Measurements from ENCODE around the gene CLEC4G. TPM values are rescaled to one million over a fixed set of nuclear protein-coding genes. Genes with fewer than 3 reads are reported as not detected.

The CLEC4G gene
- total RNA-seq, 1 experiment from 2014 or later: not detected

- POLR2A ChIA-PET (ENCODE audit: unreplicated experiment): no interaction called here
- Histone ChIP-seq H3K27me3 (ENCODE audit: insufficient read depth, low read depth) (peaks cover 13% of the 10 kb centered on the region; the same call in 1 of the 2 replicates), H3K4me2 (no peak overlapping the region), H3K4me1 (replicated peaks; ENCODE audit: insufficient read depth) (no peaks in the 10 kb centered on the region), H3K9me2 (ENCODE audit: insufficient read depth) (no peaks in the 10 kb centered on the region), H3K9me3 (ENCODE audit: insufficient read depth, low read depth) (no peaks in the 10 kb centered on the region), H3K4me3 (no peak overlapping the region), H3K36me3 (ENCODE audit: low read depth) (no peaks in the 10 kb centered on the region), H3K79me2 (ENCODE audit: low read depth) (no peaks in the 10 kb centered on the region), H3K27ac (no peak overlapping the region), H4K20me1 (ENCODE audit: insufficient read depth) (no peaks in the 10 kb centered on the region), H2AFZ (no peak overlapping the region), H3F3A (ENCODE audit: insufficient read depth, low read depth) (no peaks in the 10 kb centered on the region)
- intact Hi-C loops (cut with micrococcal nuclease; ENCODE audit: unreplicated experiment): no loop called here
- BruUV-seq (replicated peaks): no TSS peak
- no peak for DNase-seq
- TF ChIP-seq EZH2 (IDR thresholded peaks at IDR 0.05; ENCODE audit: low read depth) (no peak), CTCF (conservative IDR thresholded peaks at IDR 0.05) (no peak)
- CTCF ChIA-PET: no interaction called here
Measured at GRCh38 chr19:7706188-7706954, 25.5 kb downstream of the CLEC4G start.

GRCh38 chr19:7705387-7706187 lies 26.3 kb downstream of the CLEC4G start:
- no TSS peak for BruUV-seq (replicated peaks)
- H3K4me3 ChIP-seq: no peak overlapping the region
- H3K27ac ChIP-seq: no peak overlapping the region
- H3K79me2 ChIP-seq (ENCODE audit: low read depth): no peaks in the 10 kb centered on the region
- no peak overlapping the region for H2AFZ ChIP-seq
- H3K4me2 ChIP-seq: no peak overlapping the region
- H3K9me3 ChIP-seq (ENCODE audit: insufficient read depth, low read depth): no peaks in the 10 kb centered on the region
- no peak for DNase-seq
- no peaks in the 10 kb centered on the region for H3K9me2 ChIP-seq (ENCODE audit: insufficient read depth)
- H4K20me1 ChIP-seq (ENCODE audit: insufficient read depth): no peaks in the 10 kb centered on the region
- CTCF ChIA-PET: interaction anchor here (0.7 kb wide), 1 partner anchor 82 kb away, joined by 4 read pairs; no protein-coding TSS in a partner anchor
- H3K36me3 ChIP-seq (ENCODE audit: low read depth): no peaks in the 10 kb centered on the region
- intact Hi-C loops (cut with micrococcal nuclease; ENCODE audit: unreplicated experiment): no loop called here
- POLR2A ChIA-PET (ENCODE audit: unreplicated experiment): no interaction called here
- no peaks in the 10 kb centered on the region for H3K4me1 ChIP-seq (replicated peaks; ENCODE audit: insufficient read depth)
- peaks cover 13% of the 10 kb centered on the region; the same call in 1 of the 2 replicates for H3K27me3 ChIP-seq (ENCODE audit: insufficient read depth, low read depth)
- TF ChIP-seq CTCF (conservative IDR thresholded peaks at IDR 0.05) (no peak), EZH2 (IDR thresholded peaks at IDR 0.05; ENCODE audit: low read depth) (no peak)
- H3F3A ChIP-seq (ENCODE audit: insufficient read depth, low read depth): no peaks in the 10 kb centered on the region

- Histone ChIP-seq H3F3A (ENCODE audit: insufficient read depth, low read depth) (peaks cover 7% of the 10 kb centered on the region; the same call in 1 of the 2 replicates), H4K20me1 (ENCODE audit: insufficient read depth) (no peaks in the 10 kb centered on the region), H3K36me3 (ENCODE audit: low read depth) (no peaks in the 10 kb centered on the region), H3K9me3 (ENCODE audit: insufficient read depth, low read depth) (no peaks in the 10 kb centered on the region), H3K4me2 (no peak overlapping the region), H2AFZ (no peak overlapping the region), H3K4me3 (no peak overlapping the region), H3K9me2 (ENCODE audit: insufficient read depth) (no peaks in the 10 kb centered on the region), H3K27ac (no peak overlapping the region), H3K27me3 (ENCODE audit: insufficient read depth, low read depth) (peaks cover 21% of the 10 kb centered on the region), H3K4me1 (replicated peaks; ENCODE audit: insufficient read depth) (no peaks in the 10 kb centered on the region), H3K79me2 (ENCODE audit: low read depth) (no peaks in the 10 kb centered on the region)
- no peak for TF ChIP-seq EZH2 (IDR thresholded peaks at IDR 0.05; ENCODE audit: low read depth)
- TF ChIP-seq CTCF (conservative IDR thresholded peaks at IDR 0.05): no peak
- DNase-seq: no peak
- ChIA-PET POLR2A (ENCODE audit: unreplicated experiment) (no interaction called here), CTCF (no interaction called here)
- intact Hi-C loops (cut with micrococcal nuclease; ENCODE audit: unreplicated experiment): no loop called here
- no TSS peak for BruUV-seq (replicated peaks)
Measured at GRCh38 chr19:7704280-7705060, 27.4 kb downstream of the CLEC4G start.
